ENCODE measurements around the gene FAF1.

FAF1 gene

DNA sequence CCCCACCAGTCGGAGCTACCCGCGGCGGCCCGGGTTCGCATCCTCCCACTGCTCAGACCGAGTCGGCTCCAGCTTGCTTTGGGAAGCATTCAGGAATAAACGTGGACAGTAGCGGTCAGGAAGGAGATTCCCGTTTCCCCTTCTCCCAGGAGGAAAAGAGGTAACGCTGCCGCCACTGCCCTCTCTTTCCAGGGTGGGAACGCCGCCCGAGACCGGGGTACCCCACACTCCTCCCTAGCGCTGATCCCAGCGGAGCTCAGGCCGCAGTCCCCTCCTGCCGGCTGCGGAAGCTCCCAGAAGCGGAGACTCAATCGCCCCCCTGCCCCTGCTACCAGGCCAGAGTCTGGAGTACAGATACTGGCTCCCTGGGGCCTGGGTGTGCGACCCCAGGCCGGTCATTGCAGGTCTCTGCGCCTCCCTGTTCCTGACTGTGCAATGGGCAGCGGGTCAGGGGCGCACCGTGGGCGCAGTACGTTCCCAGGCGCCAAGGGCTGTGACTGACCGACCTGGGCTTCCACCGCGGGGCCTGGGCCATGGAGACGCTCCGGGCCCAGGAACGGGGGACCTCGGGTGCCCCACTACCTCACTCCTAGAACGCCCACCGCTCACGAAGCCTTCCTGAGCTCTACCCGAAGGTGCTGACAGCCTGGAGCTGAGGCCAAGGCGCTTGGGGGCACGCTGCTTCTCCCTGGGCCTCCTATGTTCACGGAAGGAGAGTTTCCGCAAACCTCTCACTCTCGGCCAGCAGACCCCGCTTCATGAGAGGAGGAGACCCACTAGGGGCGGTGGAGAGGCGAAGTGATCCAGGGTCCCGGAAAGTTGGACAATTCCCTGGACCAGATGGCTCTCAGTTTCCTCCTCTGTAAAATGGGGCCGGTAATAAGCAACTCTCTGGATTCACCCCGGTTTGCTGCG is 544.6 kb downstream of the FAF1 start:
- no peak for DNase-seq (ENCODE audit: low spot score)

DNA sequence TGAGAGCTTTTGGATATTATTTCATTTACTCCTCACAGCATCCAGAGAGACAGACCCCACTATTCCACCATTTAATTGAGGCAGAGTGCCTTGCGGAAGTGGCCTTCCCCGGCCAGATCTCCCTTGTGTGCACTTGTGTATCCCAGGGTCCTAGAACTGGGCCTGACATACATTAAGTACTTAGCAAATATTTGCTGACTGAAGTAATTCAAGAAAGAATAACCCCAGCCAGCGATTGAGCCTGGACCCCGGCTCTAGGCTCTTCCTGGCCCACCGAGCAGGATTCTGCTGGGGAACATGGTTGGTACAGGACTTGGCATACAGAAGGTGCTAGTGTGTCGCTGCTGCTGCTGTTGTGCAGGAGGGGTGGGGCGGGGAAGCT is 545.2 kb downstream of the FAF1 start:
- DNase-seq (ENCODE audit: low spot score) = no peak

DNA sequence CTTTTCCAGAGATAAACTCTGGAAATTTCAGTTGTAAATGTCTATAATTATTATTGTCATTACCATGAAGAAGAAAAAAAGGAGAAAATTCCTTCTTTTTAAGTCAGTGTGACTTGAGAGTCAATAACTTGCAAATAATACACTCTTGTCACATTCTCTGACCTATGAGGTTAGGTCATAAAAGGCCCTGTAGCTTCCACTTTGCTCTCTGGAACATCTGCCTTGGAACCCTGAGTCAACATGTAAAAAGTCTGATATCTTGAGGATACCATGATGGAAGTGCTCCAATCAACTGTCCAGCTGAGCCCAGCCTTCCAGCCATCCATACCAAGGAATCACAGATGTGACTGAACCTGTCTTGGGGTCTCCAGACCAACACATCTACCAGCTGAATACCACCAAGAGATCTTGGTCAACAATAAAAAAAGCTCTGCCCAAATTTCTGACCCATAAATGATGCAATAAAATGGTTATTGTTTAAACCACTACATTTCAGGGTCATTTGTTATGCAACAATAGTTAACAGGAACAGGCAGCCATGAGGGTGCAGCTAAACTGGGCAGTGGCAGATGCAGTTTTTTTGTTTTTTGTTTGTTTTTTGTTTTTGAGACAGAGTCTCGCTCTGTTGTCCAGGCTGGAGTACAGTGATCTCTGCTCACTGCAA is 547.1 kb downstream of the FAF1 start:
- DNase-seq (ENCODE audit: low spot score) = no peak

DNA sequence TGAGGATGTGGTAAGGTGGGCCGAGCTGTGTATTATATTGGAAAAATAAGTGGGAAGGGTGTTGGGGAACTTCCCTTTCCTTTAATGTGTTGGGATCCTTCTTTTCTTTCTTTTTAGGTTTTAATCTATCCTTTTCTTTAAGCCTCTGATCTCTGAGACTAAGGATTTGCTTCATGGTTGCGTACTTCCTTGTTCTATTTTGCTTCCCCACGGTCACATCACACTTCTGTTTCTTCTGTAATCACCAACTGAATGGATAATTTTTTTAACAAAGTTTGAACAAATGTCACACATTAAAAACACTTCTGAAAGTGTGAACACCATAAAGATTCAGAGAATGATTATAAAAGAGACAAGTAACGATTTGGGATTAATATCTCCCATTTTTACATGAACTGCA is 554.3 kb downstream of the FAF1 start:
- DNase-seq (ENCODE audit: low spot score) = no peak

DNA sequence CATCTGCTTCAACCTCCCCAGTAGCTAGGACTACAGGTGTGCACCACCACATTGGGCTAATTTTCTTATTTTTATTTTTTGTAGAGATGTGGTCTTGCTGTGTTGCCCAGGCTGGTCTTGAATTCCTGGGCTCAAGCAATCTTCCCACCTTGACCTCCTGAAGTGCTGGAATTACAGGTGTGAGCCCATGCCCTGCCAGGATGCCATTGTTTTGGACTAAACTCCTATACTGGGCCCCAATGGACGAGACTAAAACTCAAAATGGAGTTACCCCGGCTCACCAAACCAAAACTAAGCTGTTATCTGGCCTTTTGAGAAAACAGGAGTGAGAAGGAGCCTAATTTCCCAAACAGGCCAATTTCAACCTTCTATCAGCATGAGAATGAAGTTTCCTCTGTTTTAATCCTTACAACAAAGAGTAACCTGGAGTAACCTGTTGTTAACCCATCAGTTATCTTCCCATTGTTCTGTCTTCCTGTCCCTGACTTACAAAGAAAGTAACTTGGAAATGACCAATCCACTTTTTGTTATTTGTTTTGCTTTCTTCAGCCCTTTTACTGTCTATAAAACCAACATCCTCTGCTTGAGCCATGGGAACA is 566.4 kb downstream of the FAF1 start:
- no peak for DNase-seq (ENCODE audit: low spot score)

Data from kidney tubule cell (primary cell).